ENCODE results near the gene KDM2B.

DNA sequence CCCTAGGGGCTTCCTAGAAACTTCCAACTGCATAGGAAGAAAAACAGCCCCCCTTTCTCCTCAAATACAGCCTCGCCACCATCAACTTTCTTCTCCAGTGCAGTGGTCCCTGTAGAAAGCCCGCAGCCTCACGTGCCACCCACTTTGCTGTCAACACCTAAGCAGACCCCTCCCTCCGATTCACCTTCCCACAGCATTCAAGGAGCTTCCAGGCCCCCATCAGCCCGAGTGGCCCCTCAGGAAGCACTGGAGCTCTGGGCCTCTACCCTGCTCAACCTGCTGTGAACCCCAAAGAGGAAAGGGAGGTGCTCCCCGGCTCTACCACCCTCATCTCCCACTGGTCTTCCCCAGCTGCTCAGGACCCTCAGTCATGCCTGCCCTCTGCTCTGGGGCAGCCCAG is 125.9 kb downstream of the KDM2B start:
- TF ChIP-seq, protein P1, sequence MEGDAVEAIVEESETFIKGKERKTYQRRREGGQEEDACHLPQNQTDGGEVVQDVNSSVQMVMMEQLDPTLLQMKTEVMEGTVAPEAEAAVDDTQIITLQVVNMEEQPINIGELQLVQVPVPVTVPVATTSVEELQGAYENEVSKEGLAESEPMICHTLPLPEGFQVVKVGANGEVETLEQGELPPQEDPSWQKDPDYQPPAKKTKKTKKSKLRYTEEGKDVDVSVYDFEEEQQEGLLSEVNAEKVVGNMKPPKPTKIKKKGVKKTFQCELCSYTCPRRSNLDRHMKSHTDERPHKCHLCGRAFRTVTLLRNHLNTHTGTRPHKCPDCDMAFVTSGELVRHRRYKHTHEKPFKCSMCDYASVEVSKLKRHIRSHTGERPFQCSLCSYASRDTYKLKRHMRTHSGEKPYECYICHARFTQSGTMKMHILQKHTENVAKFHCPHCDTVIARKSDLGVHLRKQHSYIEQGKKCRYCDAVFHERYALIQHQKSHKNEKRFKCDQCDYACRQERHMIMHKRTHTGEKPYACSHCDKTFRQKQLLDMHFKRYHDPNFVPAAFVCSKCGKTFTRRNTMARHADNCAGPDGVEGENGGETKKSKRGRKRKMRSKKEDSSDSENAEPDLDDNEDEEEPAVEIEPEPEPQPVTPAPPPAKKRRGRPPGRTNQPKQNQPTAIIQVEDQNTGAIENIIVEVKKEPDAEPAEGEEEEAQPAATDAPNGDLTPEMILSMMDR (IDR thresholded peaks at IDR 0.05; ENCODE audit: low read depth, low read length): no peak
- TF ChIP-seq POLR2A (IDR thresholded peaks at IDR 0.05; ENCODE audit: extremely low read depth, insufficient read length): no peak

All from NB4 (cell line).